Uterus (tissue), 2 donors: ENCODE data around the gene ST6GALNAC2.

ENCODE experiments used
- CTCF ChIP-seq, 4 experiments: fragments of 200-600 bp in 2 of 4; fragments of 450-650 bp in 2 of 4; sonication (generic) in 2 of 4; IDR thresholded peaks; one replicate each; pipeline ENCODE4 v1.5.1; 2016 to 2019; ENCODE audit warnings: antibody characterized with exemption in 4 of 4, mild to moderate bottlenecking in 2 of 4, moderate library complexity in 1 of 4
- POLR2A ChIP-seq, 2 donors: fragments of 450-650 bp; IDR thresholded peaks; one replicate each; pipeline ENCODE4 v1.6.1; 2016; ENCODE audit warnings: antibody characterized with exemption in 2 of 2, mild to moderate bottlenecking in 1 of 2, moderate library complexity in 1 of 2

- TF ChIP-seq POLR2A (IDR thresholded peaks at IDR 0.05) (no peak), CTCF (IDR thresholded peaks at IDR 0.05) (no peak)
Observed at GRCh38 chr17:76530811-76531485, 54.7 kb downstream of the ST6GALNAC2 start.
